ENCODE measurements around the gene ANKS1A.
A peak's percentile ranks its signal among the peaks of the same experiment; 100 is the strongest.

Gene ANKS1A

GRCh38 chr6:35025232-35026188, 136.5 kb downstream of the ANKS1A start:
- DNase-seq: no peak

GRCh38 chr6:35026434-35027222, 137.6 kb downstream of the ANKS1A start:
- no peak for DNase-seq

- no peak for DNase-seq
Observed at GRCh38 chr6:35027807-35028206, 138.8 kb downstream of the ANKS1A start.

- no peak for DNase-seq
Observed at GRCh38 chr6:35028781-35029769, 140.0 kb downstream of the ANKS1A start.

- no peak for DNase-seq
Observed at GRCh38 chr6:35030099-35030498, 141.0 kb downstream of the ANKS1A start.

GRCh38 chr6:35031611-35032529, 142.8 kb downstream of the ANKS1A start:
- DNase-seq: no peak

GRCh38 chr6:35033683-35034082, 144.6 kb downstream of the ANKS1A start:
- DNase-seq: no peak

- no peak for DNase-seq
Observed at GRCh38 chr6:35034411-35035191, 145.5 kb downstream of the ANKS1A start.

- peak; percentile 49 for DNase-seq
Observed at GRCh38 chr6:35035481-35036030, 146.5 kb downstream of the ANKS1A start.

GRCh38 chr6:35036059-35036827, 147.2 kb downstream of the ANKS1A start:
- peak; percentile 49 for DNase-seq

GRCh38 chr6:35036828-35037663, 148.0 kb downstream of the ANKS1A start:
- no peak for DNase-seq

GRCh38 chr6:35037664-35038038, 148.6 kb downstream of the ANKS1A start:
- DNase-seq: no peak

- DNase-seq: no peak
Observed at GRCh38 chr6:35038076-35038475, 149.0 kb downstream of the ANKS1A start.

- DNase-seq: no peak
Observed at GRCh38 chr6:35040398-35040797, 151.3 kb downstream of the ANKS1A start.

- DNase-seq: no peak
Observed at GRCh38 chr6:35041086-35041861, 152.2 kb downstream of the ANKS1A start.

GRCh38 chr6:35042031-35042815, 153.2 kb downstream of the ANKS1A start:
- no peak for DNase-seq
